Measurements from ENCODE around the gene ELF3. TPM values are rescaled to one million over a fixed set of nuclear protein-coding genes. Genes with fewer than 3 reads are reported as not detected.

The ELF3 gene
- total and polyA plus RNA-seq, 2 of the 13 experiments (the other 11 are each of a cell fraction or from before 2014, with no cell fraction given) = 11.5 to 55.1 TPM

DNA sequence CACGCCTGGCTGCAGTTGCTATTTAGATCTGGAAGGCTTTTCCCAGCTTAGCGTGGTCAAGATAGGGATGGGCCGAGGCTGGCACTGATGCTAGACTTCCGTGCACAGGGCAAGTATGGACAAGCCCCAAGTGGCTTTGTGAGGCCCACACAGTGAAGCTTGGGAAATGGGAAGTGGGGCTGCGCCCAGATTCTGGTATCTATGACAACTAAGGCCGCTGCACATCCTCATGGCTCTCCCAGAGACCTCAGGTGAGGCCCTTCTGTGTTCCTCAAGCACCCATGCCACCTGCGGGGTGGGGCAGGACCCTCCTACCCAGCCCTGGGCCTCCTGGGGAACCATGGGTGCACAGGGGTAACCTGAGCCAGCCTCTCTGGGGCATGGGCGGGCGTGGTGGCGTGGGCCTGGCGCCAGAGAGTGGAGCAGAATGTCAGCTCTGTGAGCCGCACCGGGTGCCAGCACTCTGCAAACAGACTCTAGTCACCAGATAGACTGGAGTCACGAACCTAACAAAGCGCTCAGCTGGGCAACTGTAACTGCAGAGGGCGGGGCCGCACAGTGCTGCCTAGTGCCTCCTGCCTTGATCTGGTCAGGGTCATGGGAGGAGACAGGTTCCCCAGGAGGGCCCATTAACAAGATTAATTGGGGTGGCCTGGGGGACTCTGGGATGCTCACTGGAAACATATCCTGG lies 46.4 kb downstream of the ELF3 start (continued):
- TF ChIP-seq, protein P1, sequence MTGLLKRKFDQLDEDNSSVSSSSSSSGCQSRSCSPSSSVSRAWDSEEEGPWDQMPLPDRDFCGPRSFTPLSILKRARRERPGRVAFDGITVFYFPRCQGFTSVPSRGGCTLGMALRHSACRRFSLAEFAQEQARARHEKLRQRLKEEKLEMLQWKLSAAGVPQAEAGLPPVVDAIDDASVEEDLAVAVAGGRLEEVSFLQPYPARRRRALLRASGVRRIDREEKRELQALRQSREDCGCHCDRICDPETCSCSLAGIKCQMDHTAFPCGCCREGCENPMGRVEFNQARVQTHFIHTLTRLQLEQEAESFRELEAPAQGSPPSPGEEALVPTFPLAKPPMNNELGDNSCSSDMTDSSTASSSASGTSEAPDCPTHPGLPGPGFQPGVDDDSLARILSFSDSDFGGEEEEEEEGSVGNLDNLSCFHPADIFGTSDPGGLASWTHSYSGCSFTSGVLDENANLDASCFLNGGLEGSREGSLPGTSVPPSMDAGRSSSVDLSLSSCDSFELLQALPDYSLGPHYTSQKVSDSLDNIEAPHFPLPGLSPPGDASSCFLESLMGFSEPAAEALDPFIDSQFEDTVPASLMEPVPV (CRISPR knock-in tag; IDR thresholded peaks at IDR 0.05) = peak; percentile 23; the same call in 1 of the 2 replicates
- no peak for TF ChIP-seq JDP2 (CRISPR knock-in tag; IDR thresholded peaks at IDR 0.05; ENCODE audit: borderline replicate concordance)
- no peak for TF ChIP-seq RELA (CRISPR knock-in tag; IDR thresholded peaks at IDR 0.05)
- TF ChIP-seq, protein P2, sequence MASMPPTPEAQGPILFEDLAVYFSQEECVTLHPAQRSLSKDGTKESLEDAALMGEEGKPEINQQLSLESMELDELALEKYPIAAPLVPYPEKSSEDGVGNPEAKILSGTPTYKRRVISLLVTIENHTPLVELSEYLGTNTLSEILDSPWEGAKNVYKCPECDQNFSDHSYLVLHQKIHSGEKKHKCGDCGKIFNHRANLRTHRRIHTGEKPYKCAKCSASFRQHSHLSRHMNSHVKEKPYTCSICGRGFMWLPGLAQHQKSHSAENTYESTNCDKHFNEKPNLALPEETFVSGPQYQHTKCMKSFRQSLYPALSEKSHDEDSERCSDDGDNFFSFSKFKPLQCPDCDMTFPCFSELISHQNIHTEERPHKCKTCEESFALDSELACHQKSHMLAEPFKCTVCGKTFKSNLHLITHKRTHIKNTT (CRISPR knock-in tag; IDR thresholded peaks at IDR 0.05) = no peak
- TF ChIP-seq, protein P3, sequence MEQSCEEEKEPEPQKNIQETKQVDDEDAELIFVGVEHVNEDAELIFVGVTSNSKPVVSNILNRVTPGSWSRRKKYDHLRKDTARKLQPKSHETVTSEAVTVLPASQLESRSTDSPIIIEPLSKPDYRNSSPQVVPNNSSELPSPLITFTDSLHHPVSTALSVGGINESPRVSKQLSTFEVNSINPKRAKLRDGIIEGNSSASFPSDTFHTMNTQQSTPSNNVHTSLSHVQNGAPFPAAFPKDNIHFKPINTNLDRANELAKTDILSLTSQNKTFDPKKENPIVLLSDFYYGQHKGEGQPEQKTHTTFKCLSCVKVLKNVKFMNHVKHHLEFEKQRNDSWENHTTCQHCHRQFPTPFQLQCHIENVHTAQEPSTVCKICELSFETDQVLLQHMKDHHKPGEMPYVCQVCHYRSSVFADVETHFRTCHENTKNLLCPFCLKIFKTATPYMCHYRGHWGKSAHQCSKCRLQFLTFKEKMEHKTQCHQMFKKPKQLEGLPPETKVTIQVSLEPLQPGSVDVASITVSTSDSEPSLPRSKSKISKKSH (CRISPR knock-in tag; IDR thresholded peaks at IDR 0.05; ENCODE audit: borderline replicate concordance) = peak; percentile 78; the same call in 1 of the 2 replicates
- TF ChIP-seq DPF2 (CRISPR knock-in tag; IDR thresholded peaks at IDR 0.05; ENCODE audit: borderline replicate concordance, low read depth) = no peak
- TF ChIP-seq, protein P4, sequence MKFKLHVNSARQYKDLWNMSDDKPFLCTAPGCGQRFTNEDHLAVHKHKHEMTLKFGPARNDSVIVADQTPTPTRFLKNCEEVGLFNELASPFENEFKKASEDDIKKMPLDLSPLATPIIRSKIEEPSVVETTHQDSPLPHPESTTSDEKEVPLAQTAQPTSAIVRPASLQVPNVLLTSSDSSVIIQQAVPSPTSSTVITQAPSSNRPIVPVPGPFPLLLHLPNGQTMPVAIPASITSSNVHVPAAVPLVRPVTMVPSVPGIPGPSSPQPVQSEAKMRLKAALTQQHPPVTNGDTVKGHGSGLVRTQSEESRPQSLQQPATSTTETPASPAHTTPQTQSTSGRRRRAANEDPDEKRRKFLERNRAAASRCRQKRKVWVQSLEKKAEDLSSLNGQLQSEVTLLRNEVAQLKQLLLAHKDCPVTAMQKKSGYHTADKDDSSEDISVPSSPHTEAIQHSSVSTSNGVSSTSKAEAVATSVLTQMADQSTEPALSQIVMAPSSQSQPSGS (CRISPR knock-in tag; IDR thresholded peaks at IDR 0.05) = no peak
- 0 out of 2 replicates have a peak, but pooled peaks have one; percentile 55 for TF ChIP-seq SMAD3 (CRISPR knock-in tag; IDR thresholded peaks at IDR 0.05)
- TF ChIP-seq ZMYM3 (CRISPR knock-in tag; IDR thresholded peaks at IDR 0.05) = no peak
- TF ChIP-seq RNF2 (conservative IDR thresholded peaks at IDR 0.05; ENCODE audit: low read depth) = no peak
- TF ChIP-seq SMAD1 (CRISPR knock-in tag; IDR thresholded peaks at IDR 0.05; ENCODE audit: borderline replicate concordance, low read depth) = no peak
- TF ChIP-seq, protein P5, sequence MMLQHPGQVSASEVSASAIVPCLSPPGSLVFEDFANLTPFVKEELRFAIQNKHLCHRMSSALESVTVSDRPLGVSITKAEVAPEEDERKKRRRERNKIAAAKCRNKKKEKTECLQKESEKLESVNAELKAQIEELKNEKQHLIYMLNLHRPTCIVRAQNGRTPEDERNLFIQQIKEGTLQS (CRISPR knock-in tag; IDR thresholded peaks at IDR 0.05) = no peak
- TF ChIP-seq FOXA3 (CRISPR knock-in tag; IDR thresholded peaks at IDR 0.05) = peak; percentile 63
- no peak for TF ChIP-seq MTF1 (CRISPR knock-in tag; IDR thresholded peaks at IDR 0.05)
- TF ChIP-seq, protein P6, sequence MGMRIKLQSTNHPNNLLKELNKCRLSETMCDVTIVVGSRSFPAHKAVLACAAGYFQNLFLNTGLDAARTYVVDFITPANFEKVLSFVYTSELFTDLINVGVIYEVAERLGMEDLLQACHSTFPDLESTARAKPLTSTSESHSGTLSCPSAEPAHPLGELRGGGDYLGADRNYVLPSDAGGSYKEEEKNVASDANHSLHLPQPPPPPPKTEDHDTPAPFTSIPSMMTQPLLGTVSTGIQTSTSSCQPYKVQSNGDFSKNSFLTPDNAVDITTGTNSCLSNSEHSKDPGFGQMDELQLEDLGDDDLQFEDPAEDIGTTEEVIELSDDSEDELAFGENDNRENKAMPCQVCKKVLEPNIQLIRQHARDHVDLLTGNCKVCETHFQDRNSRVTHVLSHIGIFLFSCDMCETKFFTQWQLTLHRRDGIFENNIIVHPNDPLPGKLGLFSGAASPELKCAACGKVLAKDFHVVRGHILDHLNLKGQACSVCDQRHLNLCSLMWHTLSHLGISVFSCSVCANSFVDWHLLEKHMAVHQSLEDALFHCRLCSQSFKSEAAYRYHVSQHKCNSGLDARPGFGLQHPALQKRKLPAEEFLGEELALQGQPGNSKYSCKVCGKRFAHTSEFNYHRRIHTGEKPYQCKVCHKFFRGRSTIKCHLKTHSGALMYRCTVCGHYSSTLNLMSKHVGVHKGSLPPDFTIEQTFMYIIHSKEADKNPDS (CRISPR knock-in tag; IDR thresholded peaks at IDR 0.05) = no peak
- no peak for TF ChIP-seq U2AF2 (IDR thresholded peaks at IDR 0.05; ENCODE audit: low read depth, low read length)
- no peak for TF ChIP-seq ZNF326 (CRISPR knock-in tag; IDR thresholded peaks at IDR 0.05; ENCODE audit: borderline replicate concordance)
- no peak for TF ChIP-seq GPN1 (CRISPR knock-in tag; IDR thresholded peaks at IDR 0.05; ENCODE audit: borderline replicate concordance)
- peak; percentile 18; the same call in 1 of the 2 replicates for TF ChIP-seq ZNF350 (CRISPR knock-in tag; IDR thresholded peaks at IDR 0.05; ENCODE audit: borderline replicate concordance, low read depth)
